ENCODE data around the gene SEMA3F.

Gene SEMA3F

DNA sequence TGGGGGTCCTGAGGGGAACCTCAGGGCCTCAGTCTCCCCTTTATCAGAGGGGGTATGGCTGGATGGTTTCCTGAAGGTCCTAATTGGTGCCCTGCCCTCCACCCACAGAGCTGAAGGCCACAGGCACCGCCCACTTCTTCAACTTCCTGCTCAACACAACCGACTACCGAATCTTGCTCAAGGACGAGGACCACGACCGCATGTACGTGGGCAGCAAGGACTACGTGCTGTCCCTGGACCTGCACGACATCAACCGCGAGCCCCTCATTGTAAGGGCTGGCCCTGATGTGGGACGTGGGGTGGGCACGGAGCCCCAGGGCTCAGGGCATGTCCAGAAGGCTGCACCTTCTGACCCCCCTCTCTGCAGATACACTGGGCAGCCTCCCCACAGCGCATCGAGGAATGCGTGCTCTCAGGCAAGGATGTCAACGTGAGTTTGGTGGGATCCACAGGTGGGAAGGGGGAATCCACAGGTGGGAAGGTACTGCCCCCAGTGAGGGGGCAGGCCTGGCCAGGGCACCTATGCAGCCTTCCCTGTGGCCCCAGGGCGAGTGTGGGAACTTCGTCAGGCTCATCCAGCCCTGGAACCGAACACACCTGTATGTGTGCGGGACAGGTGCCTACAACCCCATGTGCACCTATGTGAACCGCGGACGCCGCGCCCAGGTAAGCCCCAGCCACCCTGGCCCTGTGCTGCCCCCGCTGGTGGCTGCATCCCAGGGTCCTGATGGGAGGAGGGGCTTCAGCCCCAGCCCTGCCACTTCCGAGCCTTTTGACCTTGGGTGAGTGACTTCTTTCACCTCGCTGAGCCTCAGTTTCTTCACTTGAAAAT is 18.8 kb downstream of the SEMA3F start:
- no peak overlapping the region for H3K27ac ChIP-seq (ENCODE audit: low read depth, low read length)
- no peak overlapping the region for H3K9ac ChIP-seq (ENCODE audit: low read depth, low read length)
- no peaks in the 10 kb centered on the region for H3K4me1 ChIP-seq (ENCODE audit: insufficient read depth, low read length)
- H3K9me3 ChIP-seq (ENCODE audit: insufficient read depth, low read depth, low read length) = no peaks in the 10 kb centered on the region
- H3K4me3 ChIP-seq (ENCODE audit: low read length) = no peak overlapping the region
- WGBS = 88% methylated on average over 29 of the region's 29 CpGs
- peaks cover 31% of the 10 kb centered on the region for H3K36me3 ChIP-seq (ENCODE audit: insufficient read depth, low read length)
- H3K27me3 ChIP-seq (ENCODE audit: insufficient read depth, low read length) = no peaks in the 10 kb centered on the region

DNA sequence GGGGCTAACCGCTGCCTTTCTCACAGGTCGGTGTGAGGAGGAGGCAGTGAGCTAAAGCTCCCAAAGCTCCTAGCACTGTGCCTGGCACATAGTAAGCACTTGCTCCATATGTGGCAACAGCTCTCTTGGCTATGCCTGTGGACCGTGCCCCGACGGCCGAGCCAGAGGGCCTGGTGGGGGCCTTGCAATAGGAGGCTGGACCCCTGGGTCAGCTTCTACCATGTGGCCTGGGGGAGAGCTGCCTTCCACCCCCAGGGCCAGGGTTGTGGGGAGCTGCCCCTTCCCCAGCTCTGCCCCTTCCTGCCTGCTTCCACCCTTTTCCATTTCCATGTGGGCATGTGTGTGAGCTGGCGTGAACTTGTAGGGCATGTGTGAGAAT is 19.4 kb downstream of the SEMA3F start:
- no peak overlapping the region for H3K9ac ChIP-seq (ENCODE audit: low read depth, low read length)
- H3K4me3 ChIP-seq (ENCODE audit: low read length) = no peak overlapping the region
- no peaks in the 10 kb centered on the region for H3K9me3 ChIP-seq (ENCODE audit: insufficient read depth, low read depth, low read length)
- H3K27ac ChIP-seq (ENCODE audit: low read depth, low read length) = no peak overlapping the region
- peaks cover 31% of the 10 kb centered on the region for H3K36me3 ChIP-seq (ENCODE audit: insufficient read depth, low read length)
- no peaks in the 10 kb centered on the region for H3K4me1 ChIP-seq (ENCODE audit: insufficient read depth, low read length)
- 94% methylated on average over 7 of the region's 7 CpGs for WGBS
- no peaks in the 10 kb centered on the region for H3K27me3 ChIP-seq (ENCODE audit: insufficient read depth, low read length)

DNA sequence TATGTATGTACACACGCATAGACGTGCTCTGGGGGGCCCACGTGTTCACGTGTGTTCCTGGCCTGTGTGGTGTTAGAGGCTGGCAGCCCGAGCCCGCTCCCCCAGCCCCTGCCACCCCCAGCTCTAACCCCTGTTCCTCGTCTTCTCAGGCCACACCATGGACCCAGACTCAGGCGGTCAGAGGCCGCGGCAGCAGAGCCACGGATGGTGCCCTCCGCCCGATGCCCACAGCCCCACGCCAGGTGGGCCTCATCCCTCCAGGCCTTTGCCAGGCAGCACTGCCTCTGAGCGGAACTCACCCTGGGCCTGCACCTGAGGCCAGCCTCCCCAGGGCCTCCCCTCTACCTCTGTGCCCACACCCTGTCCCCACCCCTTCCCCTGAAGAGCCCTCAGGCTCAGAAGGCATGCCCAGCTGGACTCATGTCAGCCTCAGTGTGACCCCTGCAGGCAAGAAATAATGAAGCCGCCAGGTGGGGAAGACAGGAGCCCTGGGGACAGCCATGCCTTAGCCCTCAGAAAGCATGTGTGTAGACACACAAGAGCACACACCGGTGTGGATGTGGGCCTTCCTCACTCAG is 19.9 kb downstream of the SEMA3F start:
- Histone ChIP-seq H3K36me3 (ENCODE audit: insufficient read depth, low read length) (peaks cover 31% of the 10 kb centered on the region), H3K4me1 (ENCODE audit: insufficient read depth, low read length) (no peaks in the 10 kb centered on the region), H3K9ac (ENCODE audit: low read depth, low read length) (no peak overlapping the region), H3K27ac (ENCODE audit: low read depth, low read length) (no peak overlapping the region), H3K9me3 (ENCODE audit: insufficient read depth, low read depth, low read length) (no peaks in the 10 kb centered on the region), H3K27me3 (ENCODE audit: insufficient read depth, low read length) (no peaks in the 10 kb centered on the region), H3K4me3 (ENCODE audit: low read length) (no peak overlapping the region)
- WGBS = 97% methylated on average over 17 of the region's 17 CpGs

GRCh38 chr3:50177346-50177745 is 22.2 kb downstream of the SEMA3F start:
- Histone ChIP-seq H3K9ac (ENCODE audit: low read depth, low read length) (no peak overlapping the region), H3K27ac (ENCODE audit: low read depth, low read length) (no peak overlapping the region), H3K27me3 (ENCODE audit: insufficient read depth, low read length) (no peaks in the 10 kb centered on the region), H3K4me1 (ENCODE audit: insufficient read depth, low read length) (no peaks in the 10 kb centered on the region), H3K36me3 (ENCODE audit: insufficient read depth, low read length) (peaks cover 40% of the 10 kb centered on the region), H3K4me3 (ENCODE audit: low read length) (no peak overlapping the region), H3K9me3 (ENCODE audit: insufficient read depth, low read depth, low read length) (no peaks in the 10 kb centered on the region)
- 89% methylated on average over 2 of the region's 2 CpGs for WGBS

DNA sequence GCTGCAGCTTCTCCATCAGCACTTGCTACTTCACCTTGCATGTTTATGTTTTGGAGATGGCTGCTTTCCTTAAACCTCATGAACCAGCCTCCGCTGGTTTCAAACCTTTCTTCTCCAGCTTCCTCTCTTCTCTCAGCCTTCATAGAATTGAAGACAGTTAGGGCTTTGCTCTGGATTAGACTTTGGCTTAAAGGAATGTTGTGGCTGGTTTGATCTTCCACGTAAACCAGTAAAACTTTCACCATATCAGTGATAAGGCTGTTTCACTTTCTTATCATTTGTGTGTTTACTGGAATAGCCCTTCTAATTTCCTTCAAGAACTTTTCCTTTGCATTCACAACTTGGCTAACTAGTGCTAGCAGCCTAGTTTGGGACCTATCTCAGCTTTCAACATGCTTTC is 24.6 kb downstream of the SEMA3F start:
- H3K9me3 ChIP-seq (ENCODE audit: insufficient read depth, low read depth, low read length) = no peaks in the 10 kb centered on the region
- H3K9ac ChIP-seq (ENCODE audit: low read depth, low read length) = no peak overlapping the region
- H3K27me3 ChIP-seq (ENCODE audit: insufficient read depth, low read length) = no peaks in the 10 kb centered on the region
- H3K4me3 ChIP-seq (ENCODE audit: low read length) = no peak overlapping the region
- no CpG with 5 or more reads among the region's 2 CpGs for WGBS
- no peak overlapping the region for H3K27ac ChIP-seq (ENCODE audit: low read depth, low read length)
- peaks cover 52% of the 10 kb centered on the region for H3K36me3 ChIP-seq (ENCODE audit: insufficient read depth, low read length)
- no peaks in the 10 kb centered on the region for H3K4me1 ChIP-seq (ENCODE audit: insufficient read depth, low read length)

DNA sequence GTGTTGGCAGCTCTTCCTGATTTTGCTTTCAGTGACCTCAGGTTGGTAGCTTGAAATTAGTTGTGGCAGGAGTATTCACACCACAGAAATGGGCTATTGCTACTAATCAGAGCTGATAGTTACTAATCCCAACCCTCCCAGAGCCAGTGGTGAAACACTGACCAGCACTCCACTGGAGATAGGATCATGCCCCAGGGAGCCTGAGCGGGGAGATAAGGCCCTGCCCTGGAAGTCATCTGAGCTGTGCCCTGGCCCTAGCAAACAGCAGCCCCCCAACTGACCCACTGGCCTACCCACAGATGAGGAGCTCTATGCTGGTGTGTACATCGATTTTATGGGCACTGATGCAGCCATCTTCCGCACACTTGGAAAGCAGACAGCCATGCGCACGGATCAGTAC is 26.9 kb downstream of the SEMA3F start:
- H3K9me3 ChIP-seq (ENCODE audit: insufficient read depth, low read depth, low read length) = no peaks in the 10 kb centered on the region
- H3K27ac ChIP-seq (ENCODE audit: low read depth, low read length) = no peak overlapping the region
- no peaks in the 10 kb centered on the region for H3K4me1 ChIP-seq (ENCODE audit: insufficient read depth, low read length)
- H3K36me3 ChIP-seq (ENCODE audit: insufficient read depth, low read length) = peaks cover 54% of the 10 kb centered on the region
- H3K27me3 ChIP-seq (ENCODE audit: insufficient read depth, low read length) = no peaks in the 10 kb centered on the region
- no peak overlapping the region for H3K9ac ChIP-seq (ENCODE audit: low read depth, low read length)
- no peak overlapping the region for H3K4me3 ChIP-seq (ENCODE audit: low read length)
- 94% methylated on average over 5 of the region's 5 CpGs for WGBS

- H3K36me3 ChIP-seq (ENCODE audit: insufficient read depth, low read length) = peaks cover 53% of the 10 kb centered on the region
- no peak overlapping the region for H3K27ac ChIP-seq (ENCODE audit: low read depth, low read length)
- WGBS = 95% methylated on average over 26 of the region's 26 CpGs
Observed at GRCh38 chr3:50182533-50183099, 27.5 kb downstream of the SEMA3F start.

DNA sequence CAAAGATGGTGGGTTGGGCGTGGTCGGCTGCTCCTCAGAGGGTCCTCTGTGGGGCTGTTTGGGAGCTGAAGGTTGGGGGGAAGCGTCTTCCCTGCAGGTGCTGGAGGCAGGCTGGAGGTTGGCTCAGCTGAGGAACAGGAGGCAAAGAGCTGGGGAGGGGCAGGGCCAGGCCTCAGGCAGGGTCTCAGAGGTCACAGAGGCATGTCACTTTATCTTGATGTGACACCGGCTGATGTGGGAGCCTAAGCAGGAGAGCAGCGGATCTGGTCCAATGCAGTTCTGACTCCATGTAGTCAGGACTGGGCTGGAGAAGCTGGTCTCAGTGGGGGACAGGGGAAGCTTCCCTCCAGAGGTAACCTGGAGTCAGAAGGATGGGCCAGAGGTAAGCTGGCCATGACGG is 28.6 kb downstream of the SEMA3F start:
- no peaks in the 10 kb centered on the region for H3K27me3 ChIP-seq (ENCODE audit: insufficient read depth, low read length)
- 91% methylated on average over 6 of the region's 6 CpGs for WGBS
- no peak overlapping the region for H3K4me3 ChIP-seq (ENCODE audit: low read length)
- peaks cover 57% of the 10 kb centered on the region for H3K36me3 ChIP-seq (ENCODE audit: insufficient read depth, low read length)
- H3K9me3 ChIP-seq (ENCODE audit: insufficient read depth, low read depth, low read length) = no peaks in the 10 kb centered on the region
- no peak overlapping the region for H3K27ac ChIP-seq (ENCODE audit: low read depth, low read length)
- no peaks in the 10 kb centered on the region for H3K4me1 ChIP-seq (ENCODE audit: insufficient read depth, low read length)
- H3K9ac ChIP-seq (ENCODE audit: low read depth, low read length) = no peak overlapping the region

More at GRCh38 chr3:50182533-50183099, 27.5 kb downstream of the SEMA3F start:
- H3K4me1 ChIP-seq (ENCODE audit: insufficient read depth, low read length) = no peaks in the 10 kb centered on the region
- H3K9me3 ChIP-seq (ENCODE audit: insufficient read depth, low read depth, low read length) = no peaks in the 10 kb centered on the region
- no peak overlapping the region; the same call in 1 of the 2 replicates for H3K9ac ChIP-seq (ENCODE audit: low read depth, low read length)
- H3K27me3 ChIP-seq (ENCODE audit: insufficient read depth, low read length) = no peaks in the 10 kb centered on the region
- no peak overlapping the region for H3K4me3 ChIP-seq (ENCODE audit: low read length)

DNA sequence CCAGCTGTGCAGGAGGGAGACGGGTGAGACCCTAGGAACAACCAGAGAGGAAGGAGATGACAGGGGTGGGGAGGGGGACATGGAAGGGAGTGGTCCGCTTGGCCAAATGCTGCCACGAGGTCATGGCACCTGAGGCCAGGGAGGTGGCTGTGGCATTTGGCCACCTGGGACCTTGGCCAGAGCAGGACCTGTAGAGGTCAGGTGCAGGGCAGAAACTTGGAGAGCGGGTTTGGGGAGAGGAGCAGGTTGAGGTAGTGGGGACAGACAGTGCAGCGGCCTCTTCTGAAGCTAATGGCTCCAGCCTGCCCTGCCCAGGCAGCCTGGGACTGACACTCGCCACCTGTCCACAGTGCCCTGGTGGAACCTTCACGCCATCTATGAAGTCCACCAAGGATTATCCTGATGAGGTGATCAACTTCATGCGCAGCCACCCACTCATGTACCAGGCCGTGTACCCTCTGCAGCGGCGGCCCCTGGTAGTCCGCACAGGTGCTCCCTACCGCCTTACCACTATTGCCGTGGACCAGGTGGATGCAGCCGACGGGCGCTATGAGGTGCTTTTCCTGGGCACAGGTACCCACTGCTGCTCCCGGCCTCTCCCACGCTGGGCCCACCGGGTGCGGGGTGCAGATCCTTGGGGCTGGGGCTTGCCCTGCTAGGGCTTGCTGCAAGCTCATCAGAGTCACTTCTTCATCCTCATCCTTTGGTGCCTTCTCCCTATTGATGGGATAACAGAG is 29.3 kb downstream of the SEMA3F start:
- no peaks in the 10 kb centered on the region for H3K4me1 ChIP-seq (ENCODE audit: insufficient read depth, low read length)
- H3K36me3 ChIP-seq (ENCODE audit: insufficient read depth, low read length) = peaks cover 57% of the 10 kb centered on the region
- 94% methylated on average over 21 of the region's 21 CpGs for WGBS
- H3K4me3 ChIP-seq (ENCODE audit: low read length) = no peak overlapping the region
- no peak overlapping the region for H3K27ac ChIP-seq (ENCODE audit: low read depth, low read length)
- no peaks in the 10 kb centered on the region for H3K27me3 ChIP-seq (ENCODE audit: insufficient read depth, low read length)
- no peak overlapping the region for H3K9ac ChIP-seq (ENCODE audit: low read depth, low read length)
- no peaks in the 10 kb centered on the region for H3K9me3 ChIP-seq (ENCODE audit: insufficient read depth, low read depth, low read length)

GRCh38 chr3:50185230-50185629 is 30.1 kb downstream of the SEMA3F start:
- Histone ChIP-seq H3K4me3 (ENCODE audit: low read length) (no peak overlapping the region), H3K36me3 (ENCODE audit: insufficient read depth, low read length) (peaks cover 57% of the 10 kb centered on the region), H3K27ac (ENCODE audit: low read depth, low read length) (no peak overlapping the region)

GRCh38 chr3:50186096-50186495 is 31.0 kb downstream of the SEMA3F start:
- Histone ChIP-seq H3K27ac (ENCODE audit: low read depth, low read length) (no peak overlapping the region), H3K4me3 (ENCODE audit: low read length) (no peak overlapping the region)

More at GRCh38 chr3:50185230-50185629, 30.1 kb downstream of the SEMA3F start:
- Histone ChIP-seq H3K27me3 (ENCODE audit: insufficient read depth, low read length) (no peaks in the 10 kb centered on the region), H3K4me1 (ENCODE audit: insufficient read depth, low read length) (no peaks in the 10 kb centered on the region), H3K9ac (ENCODE audit: low read depth, low read length) (no peak overlapping the region), H3K9me3 (ENCODE audit: insufficient read depth, low read depth, low read length) (no peaks in the 10 kb centered on the region)
- 85% methylated on average over 4 of the region's 4 CpGs for WGBS

More at GRCh38 chr3:50186096-50186495, 31.0 kb downstream of the SEMA3F start:
- no peaks in the 10 kb centered on the region for H3K9me3 ChIP-seq (ENCODE audit: insufficient read depth, low read depth, low read length)
- no peaks in the 10 kb centered on the region for H3K4me1 ChIP-seq (ENCODE audit: insufficient read depth, low read length)
- no peaks in the 10 kb centered on the region for H3K27me3 ChIP-seq (ENCODE audit: insufficient read depth, low read length)
- peaks cover 54% of the 10 kb centered on the region for H3K36me3 ChIP-seq (ENCODE audit: insufficient read depth, low read length)
- H3K9ac ChIP-seq (ENCODE audit: low read depth, low read length) = no peak overlapping the region
- WGBS = 95% methylated on average over 10 of the region's 10 CpGs
